Stomach (tissue), 4 donors: ENCODE results near the gene CCR4.

Experiments
- CTCF ChIP-seq, 7 experiments: fragments of 450-650 bp in 4 of 7; fragments of 200-600 bp in 3 of 7; sonication (generic) in 3 of 7; IDR thresholded peaks; one replicate each; pipeline ENCODE4 v1.5.1; 2016 to 2019; ENCODE audit warnings: antibody characterized with exemption in 7 of 7, control low read depth in 2 of 7, mild to moderate bottlenecking in 1 of 7
- POLR2AphosphoS5 ChIP-seq, 3 donors: sonication (generic); formaldehyde crosslinking; IDR thresholded peaks; one replicate each; pipeline ENCODE4 v1.6.1; 2016; ENCODE audit warnings: antibody characterized with exemption in 3 of 3

- TF ChIP-seq CTCF (IDR thresholded peaks at IDR 0.05): no peak
- no peak for TF ChIP-seq POLR2AphosphoS5 (IDR thresholded peaks at IDR 0.05)
Measured at GRCh38 chr3:32983124-32983523, 31.7 kb downstream of the CCR4 start.
